Myocyte (in vitro differentiated cells): Measurements from ENCODE around the gene ARV1. TPM values are rescaled to one million over a fixed set of nuclear protein-coding genes. Genes with fewer than 3 reads are reported as not detected.
"Not testable (repeated sequence)": the region's sequence is repeated elsewhere in the genome, so short reads cannot be mapped to it uniquely, and the experiment has no call there.

Experiments
- DNase-seq: peaks from one replicate; pipeline ENCODE4 v3.0.0-alpha.2; 2012; ENCODE audit warnings: low read depth
- microRNA counts: library from miRNA; unstranded; fragments of <30 nt; microRNA quantifications from one replicate; lab custom pipeline; 2016
- total RNA-seq: library from RNA; depleted of rRNA; stranded (reverse); fragments of >200 nt; gene quantifications from 2 replicates; pipeline ENCODE4 v1.2.3, GENCODE V29; 2014

Gene ARV1
- total RNA-seq, 1 donor from 2014 or later, result 28.2 TPM

GRCh38 chr1:231041719-231042261, 62.9 kb downstream of the ARV1 start:
- DNase-seq, result no peak

- no peak for DNase-seq
Measured at GRCh38 chr1:231044588-231044987, 65.7 kb downstream of the ARV1 start.

GRCh38 chr1:231045286-231045685, 66.4 kb downstream of the ARV1 start:
- DNase-seq, result no peak

- DNase-seq, result not testable (repeated sequence)
Measured at GRCh38 chr1:231045921-231046729, 67.2 kb downstream of the ARV1 start.

GRCh38 chr1:231046730-231047395, 68.0 kb downstream of the ARV1 start:
- no peak for DNase-seq

GRCh38 chr1:231047529-231047928, 68.6 kb downstream of the ARV1 start:
- not testable (repeated sequence) for DNase-seq

- DNase-seq, result not testable (repeated sequence)
Measured at GRCh38 chr1:231048419-231048818, 69.5 kb downstream of the ARV1 start.

GRCh38 chr1:231049121-231049979, 70.5 kb downstream of the ARV1 start:
- no peak for DNase-seq

MicroRNAs encoded within 50 kb of the gene (microRNA counts, 767-probe panel; counts per million panel counts)
- microRNA hsa-miR-1182 (lab: Ali Mortazavi, UCI), result not detected

Other genes with a start within 250 kb of the ARV1 start
- 0.05 TPM in 1 of 2 replicates, not detected in the other for gene CAPN9, start 231.7 kb upstream of the ARV1 start, total RNA-seq
- gene C1orf198, start 110.6 kb upstream of the ARV1 start, total RNA-seq, result 100 and 168 TPM in 2 replicates
- 37.8 and 58.9 TPM in 2 replicates for gene TTC13, start 233 bp upstream of the ARV1 start, total RNA-seq
- 1.1 and 3.1 TPM in 2 replicates for gene FAM89A, start 61.2 kb downstream of the ARV1 start, total RNA-seq
- gene TRIM67, start 183.0 kb downstream of the ARV1 start, total RNA-seq, result not detected in 2 replicates